Occipital lobe (tissue), 2 donors: Measurements from ENCODE around the gene RHOT2. TPM values are rescaled to one million over a fixed set of nuclear protein-coding genes. Genes with fewer than 3 reads are reported as not detected.
A peak's percentile ranks its signal among the peaks of the same experiment; 100 is the strongest.

Source experiments
- DNase-seq: peaks from one replicate; lab custom pipeline; 2025; lab: John Stamatoyannopoulos, UW
- total RNA-seq: library from RNA; depleted of rRNA; stranded (reverse); fragments of >200 nt; gene quantifications from one replicate; pipeline ENCODE4 v1.2.3, GENCODE V29; 2014

RHOT2 gene
- total RNA-seq, 1 donor from 2014 or later, result 20.9 TPM

DNA sequence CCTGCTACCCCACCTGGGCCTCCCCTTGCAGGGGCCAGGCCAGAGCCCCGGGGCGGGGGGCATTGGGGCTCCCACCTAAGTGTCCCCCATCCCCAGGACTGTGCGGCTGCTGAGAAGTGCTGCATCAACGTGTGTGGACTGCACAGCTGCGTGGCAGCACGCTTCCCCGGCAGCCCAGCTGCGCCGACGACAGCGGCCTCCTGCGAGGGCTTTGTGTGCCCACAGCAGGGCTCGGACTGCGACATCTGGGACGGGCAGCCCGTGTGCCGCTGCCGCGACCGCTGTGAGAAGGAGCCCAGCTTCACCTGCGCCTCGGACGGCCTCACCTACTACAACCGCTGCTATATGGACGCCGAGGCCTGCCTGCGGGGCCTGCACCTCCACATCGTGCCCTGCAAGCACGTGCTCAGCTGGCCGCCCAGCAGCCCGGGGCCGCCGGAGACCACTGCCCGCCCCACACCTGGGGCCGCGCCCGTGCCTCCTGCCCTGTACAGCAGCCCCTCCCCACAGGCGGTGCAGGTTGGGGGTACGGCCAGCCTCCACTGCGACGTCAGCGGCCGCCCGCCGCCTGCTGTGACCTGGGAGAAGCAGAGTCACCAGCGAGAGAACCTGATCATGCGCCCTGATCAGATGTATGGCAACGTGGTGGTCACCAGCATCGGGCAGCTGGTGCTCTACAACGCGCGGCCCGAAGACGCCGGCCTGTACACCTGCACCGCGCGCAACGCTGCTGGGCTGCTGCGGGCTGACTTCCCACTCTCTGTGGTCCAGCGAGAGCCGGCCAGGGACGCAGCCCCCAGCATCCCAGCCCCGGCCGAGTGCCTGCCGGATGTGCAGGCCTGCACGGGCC lies 35.2 kb upstream of the RHOT2 start:
- no peak for DNase-seq

- DNase-seq, result no peak
Measured at GRCh38 chr16:633336-634050, 34.4 kb upstream of the RHOT2 start.

DNA sequence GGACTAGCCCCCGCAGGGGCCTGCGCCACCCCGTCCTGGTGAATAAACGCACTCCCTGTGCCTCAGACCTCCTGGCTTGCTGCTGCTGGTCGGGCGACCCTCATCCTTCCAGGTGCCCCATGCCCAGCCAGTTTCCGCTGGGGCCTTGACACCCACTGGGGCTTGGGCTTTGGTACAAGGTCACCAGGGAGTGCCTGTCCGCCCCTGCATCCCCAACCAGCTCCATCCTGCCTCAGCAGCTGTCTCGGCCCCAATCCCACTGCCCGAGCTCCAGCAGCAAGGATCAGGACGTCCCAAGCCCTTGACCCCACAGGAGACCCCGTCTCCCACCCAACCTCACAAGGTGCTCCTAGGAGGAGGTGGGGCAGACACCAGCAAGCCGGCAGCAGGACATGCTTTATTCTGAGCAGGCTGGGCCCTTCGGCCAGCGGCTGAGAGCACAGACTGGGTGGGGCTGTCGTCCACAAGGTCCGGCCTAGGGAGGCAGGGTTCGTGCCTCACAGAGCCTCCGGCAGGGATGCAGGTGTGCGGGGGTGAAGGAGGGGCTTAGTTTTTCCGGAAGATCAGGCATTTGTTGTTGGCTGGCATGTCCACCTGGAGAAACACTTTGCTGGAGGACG lies 33.8 kb upstream of the RHOT2 start:
- DNase-seq, result no peak

DNA sequence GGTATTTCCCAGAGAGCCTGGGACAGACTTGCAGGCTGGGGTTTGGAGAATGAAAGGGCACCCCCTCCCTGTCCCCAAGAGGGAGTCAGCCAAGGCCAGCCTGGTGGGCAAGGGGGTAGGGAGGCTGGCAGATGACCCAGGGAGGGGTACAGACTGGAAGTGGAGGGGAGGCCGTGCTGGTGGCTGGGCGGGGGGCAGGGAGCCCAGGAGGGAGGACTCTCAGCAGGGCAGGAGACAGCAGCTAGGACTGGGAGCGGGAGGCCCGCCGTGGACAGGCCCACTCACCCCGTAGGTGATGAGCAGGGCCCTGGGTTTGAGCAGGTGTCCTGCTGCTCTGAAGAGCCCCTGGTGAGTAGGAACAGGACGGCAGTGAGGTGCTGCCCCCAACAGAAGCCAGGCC lies 32.9 kb upstream of the RHOT2 start:
- no peak for DNase-seq

GRCh38 chr16:635573-636205 lies 32.2 kb upstream of the RHOT2 start:
- no peak for DNase-seq

DNA sequence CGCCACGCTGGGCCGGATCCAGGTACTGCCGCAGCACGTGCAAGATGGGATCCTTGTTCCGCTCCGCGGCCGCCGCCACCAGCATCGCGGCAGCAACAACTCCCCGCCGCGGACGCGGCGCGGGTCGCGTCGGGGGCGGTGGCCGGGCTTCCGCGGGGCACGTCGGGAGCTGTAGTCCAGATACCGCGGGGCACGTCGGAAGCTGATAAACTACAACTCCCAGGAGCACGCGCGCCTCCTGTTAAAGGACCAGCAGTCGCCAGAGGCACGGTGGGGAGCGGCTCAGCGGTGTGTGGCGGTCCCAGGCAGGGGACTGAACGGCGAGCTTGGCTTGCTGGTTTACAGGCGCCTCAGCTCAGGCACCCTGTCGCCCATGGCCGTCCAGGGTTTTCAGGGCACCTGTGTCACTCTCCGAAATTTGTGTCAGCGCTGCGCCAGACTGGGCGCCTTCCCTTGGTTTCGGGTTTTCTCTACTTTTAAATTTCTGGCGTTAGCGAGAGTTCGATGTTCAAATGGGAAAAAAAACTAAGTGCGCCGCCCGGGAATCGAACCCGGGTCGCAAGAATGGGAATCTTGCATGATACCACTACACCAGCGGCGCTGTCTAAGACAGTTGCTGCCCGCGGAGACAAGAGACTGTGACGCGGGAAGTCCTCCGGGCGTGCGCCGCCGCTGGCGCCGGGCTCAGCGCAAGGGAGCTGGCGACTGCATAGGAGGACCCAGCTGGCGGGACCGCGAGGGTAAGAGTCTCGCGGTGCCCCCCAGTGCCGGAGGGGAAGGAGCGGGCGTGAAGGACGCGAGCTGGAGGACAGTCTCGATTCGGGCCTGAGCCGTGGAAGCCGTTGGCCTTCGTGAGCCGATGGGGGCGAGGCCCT lies 31.5 kb upstream of the RHOT2 start, which contains the start of gene METTL26:
Gene METTL26 (minus strand): TSS at position 100 of the 875 bp plus-strand sequence. CDS start 15 bp downstream, at position 85.
- peak; percentile 93 for DNase-seq

DNA sequence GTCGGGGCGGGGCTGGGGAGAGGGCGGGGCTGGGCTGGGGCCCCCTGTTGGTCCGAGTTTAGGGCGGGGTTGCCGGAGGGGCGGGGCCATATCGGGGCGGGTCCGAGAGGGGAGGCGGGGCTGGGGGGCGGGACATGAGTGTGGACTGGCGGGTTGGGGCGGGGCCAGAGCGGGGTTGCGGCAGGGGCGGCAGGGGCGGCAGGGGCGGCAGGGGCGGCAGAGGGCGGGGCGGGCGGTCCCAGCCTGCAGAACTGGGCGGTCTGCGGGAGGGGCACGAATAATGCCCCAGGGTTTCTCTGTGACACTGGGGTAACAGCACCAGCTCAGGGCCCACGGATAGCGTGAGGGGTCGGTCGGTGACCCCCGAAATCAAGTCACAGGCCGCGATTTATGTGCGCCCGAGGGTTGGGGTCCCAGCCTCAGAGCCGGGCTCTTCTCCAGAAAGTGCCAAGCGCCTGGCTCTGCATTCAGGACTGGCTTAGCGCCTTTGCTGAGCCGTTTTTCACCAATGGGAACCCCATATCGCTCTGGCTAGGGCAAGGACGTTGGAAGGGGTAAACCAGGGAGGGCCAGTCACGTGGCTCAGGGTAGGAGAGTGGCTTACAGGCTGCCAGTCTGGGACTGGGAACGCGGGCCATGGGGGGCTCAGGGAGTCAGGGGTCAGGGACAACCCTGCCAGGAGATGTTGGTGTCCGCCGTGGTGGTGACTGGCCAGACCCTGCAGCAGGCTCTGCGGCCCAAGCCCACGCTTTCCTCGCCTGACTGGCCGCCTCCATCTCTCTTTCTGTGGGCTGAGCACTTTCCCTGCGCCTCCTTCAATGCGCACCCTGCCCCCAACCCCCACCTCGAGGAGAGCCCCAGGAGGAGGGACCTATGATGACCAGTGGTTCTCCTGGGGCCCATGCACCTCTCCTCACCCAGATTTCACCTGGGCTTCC lies 30.6 kb upstream of the RHOT2 start:
- DNase-seq, result peak; percentile 93

DNA sequence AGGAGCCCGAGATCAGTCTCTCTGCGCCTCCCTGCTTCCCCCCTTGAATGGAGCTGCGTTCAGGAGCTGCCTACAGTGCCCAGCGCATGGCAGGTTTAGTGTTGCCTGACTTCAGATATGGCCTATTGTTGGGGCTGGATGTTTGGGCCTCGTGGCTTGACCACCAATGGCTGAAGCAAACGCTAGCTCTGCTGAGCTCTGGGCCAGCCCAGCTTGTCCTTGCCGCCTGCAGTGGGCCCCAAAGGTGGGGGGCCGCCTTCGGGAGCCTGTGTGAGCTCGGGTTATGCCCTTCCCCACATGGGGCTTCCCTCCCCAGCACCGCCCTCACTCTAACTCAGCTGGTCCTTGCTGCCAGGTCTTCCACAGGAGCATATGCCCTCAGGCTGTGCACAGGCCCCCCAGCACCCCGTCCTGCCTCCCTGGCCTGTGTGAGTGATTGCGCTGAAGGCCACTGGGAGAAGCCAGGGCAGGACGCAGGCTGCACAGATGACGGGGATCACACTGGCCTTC lies 29.8 kb upstream of the RHOT2 start:
- DNase-seq, result no peak

DNA sequence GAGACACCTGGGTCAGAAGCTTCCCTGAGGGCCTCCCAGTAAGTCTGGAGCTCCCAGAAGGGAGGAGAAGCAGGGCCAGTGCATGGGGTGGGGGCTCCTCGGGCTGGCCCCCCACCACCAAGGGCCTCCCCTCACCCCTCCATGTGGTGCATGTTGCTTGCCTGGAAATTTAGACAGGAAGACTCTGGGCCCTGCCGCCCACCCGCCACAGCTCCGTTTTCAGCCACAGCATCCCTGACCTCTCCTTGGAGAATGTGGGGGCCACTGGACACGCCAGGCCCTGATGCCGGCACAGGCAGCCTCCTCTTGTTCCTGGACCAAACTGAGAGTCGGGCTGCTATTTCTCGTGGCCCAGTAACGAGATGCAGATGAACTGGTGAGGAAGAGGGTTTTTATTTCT lies 29.1 kb upstream of the RHOT2 start:
- no peak for DNase-seq

GRCh38 chr16:640614-641013 lies 27.3 kb upstream of the RHOT2 start:
- no peak for DNase-seq

DNA sequence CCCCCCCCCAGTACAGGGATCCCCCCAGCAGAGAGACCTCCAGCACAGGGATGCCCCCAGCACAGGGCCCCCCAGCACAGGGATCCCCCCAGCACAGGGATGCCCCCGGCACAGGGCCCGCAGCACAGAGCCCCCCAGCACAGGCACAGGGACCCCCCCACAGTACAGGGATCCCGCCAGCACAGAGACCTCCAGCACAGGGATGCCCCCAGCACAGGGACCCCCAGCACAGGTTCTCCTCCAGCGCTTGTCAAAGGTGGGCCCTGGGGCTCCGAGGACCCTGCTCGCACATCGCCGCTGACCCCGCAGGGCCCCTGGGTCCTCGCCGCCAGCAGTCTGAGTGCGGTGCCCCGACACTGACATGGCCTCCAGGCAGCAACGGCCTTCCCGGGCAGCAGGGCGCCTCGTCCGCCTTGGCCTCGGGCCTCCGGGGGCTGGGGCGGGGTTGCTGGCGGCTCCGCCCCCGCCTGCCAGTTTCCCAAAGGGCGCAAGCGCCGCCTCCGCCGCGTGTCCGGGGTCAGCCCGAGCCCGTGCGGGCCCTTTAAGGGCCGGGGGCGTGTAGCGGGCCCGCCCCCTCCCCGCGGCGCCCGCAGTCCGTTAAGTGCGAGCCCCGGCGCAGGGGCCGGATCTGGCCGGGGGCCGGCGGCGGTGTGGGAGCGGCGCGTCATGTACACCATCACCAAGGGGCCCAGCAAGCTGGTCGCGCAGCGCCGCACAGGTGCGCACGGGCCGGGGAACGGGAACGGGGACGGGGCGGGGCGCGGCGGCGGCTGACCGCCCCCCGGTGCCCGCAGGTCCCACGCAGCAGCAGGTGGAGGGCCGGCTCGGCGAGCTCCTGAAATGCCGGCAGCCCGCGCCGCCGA lies 26.4 kb upstream of the RHOT2 start, which contains the start of gene MCRIP2:
Gene MCRIP2 (plus strand): TSS at position 503 of the 863 bp plus-strand sequence. CDS start 164 bp downstream, at position 667.
- DNase-seq, result peak; percentile 70

- DNase-seq, result no peak
Measured at GRCh38 chr16:642189-643049, 25.5 kb upstream of the RHOT2 start.

- no peak for DNase-seq
Measured at GRCh38 chr16:643050-643368, 24.9 kb upstream of the RHOT2 start.

DNA sequence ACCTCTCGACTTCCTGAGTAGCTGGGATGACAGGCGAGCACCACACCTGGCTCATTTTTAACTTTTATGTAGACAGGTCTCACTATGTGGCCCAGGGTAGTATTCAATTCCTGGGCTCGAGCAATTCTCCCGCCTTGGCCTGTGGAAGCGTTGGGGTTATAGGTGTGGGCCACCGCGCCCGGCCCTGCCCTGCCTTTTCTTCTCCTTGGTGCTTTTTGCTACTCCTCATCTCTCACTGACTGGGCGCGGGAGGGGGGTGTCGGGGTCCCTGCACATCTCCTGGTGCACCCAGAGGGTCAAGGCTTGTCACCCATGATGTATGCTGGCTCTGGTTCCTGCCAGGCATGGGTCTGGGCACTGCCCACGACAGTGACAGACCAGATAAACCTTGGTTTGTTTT lies 23.4 kb upstream of the RHOT2 start:
- no peak for DNase-seq

- DNase-seq, result no peak
Measured at GRCh38 chr16:645852-646678, 21.9 kb upstream of the RHOT2 start.

DNA sequence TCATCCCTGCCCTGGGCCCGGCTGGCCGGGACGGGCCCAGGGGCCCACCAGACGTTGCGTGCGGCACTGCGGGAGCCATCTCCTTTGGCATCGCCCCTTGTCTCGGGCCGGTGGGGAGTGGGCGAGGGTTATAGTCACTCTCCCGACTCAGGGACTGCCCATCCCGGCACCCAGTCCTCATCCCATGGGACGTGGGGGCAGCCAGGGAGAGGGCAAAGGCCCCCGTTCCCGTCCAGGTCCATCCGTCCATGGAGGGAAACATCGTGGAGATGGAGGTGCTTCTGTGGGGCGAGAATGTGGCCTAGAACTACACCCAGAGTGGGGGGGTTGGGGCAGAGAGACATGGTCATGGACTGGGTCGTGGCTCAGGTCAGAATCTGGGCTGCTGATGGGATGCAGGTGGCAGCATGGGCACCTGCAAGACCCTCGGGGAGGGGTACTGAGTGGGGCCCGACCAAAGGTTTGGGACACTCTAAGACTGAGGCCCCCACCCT lies 21.2 kb upstream of the RHOT2 start:
- DNase-seq, result no peak
